Putamen (tissue), 1 donor: Measurements from ENCODE around the gene ERN1.

Experiments
- DNase-seq: peaks from one replicate; pipeline ENCODE4 v3.0.0-alpha.2; 2016; ENCODE audit warnings: low spot score

Gene ERN1

GRCh38 chr17:64059756-64060155, 70.2 kb downstream of the ERN1 start:
- no peak for DNase-seq

GRCh38 chr17:64058621-64059020, 71.3 kb downstream of the ERN1 start:
- no peak for DNase-seq

DNA sequence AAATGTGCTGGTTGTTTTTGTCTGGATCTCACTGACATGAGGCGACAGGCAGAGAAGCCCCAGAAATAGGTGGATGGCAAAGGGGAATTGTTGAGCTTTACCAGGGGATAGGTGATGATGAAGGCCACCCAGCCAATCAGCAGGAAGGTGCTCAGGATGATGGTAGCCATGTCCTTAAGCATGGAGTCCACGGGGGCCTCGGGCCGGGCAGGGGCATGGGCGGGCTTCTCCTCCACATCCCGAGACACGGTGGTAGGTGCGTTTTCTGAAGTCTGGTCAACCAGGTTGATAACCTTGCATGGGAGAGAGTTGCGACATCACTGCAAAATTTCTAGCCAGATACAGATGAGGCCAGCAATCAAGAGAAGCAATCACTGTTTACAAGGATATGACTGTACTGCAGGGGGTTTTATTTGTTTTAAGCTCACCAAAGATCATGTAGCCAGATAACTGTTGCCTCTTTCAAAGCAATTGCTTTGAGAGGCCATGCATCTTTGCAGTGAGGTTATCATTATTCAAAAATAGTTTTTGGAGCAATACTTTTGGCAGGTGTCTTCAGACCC, 72.2 kb downstream of the ERN1 start:
- no peak for DNase-seq

DNA sequence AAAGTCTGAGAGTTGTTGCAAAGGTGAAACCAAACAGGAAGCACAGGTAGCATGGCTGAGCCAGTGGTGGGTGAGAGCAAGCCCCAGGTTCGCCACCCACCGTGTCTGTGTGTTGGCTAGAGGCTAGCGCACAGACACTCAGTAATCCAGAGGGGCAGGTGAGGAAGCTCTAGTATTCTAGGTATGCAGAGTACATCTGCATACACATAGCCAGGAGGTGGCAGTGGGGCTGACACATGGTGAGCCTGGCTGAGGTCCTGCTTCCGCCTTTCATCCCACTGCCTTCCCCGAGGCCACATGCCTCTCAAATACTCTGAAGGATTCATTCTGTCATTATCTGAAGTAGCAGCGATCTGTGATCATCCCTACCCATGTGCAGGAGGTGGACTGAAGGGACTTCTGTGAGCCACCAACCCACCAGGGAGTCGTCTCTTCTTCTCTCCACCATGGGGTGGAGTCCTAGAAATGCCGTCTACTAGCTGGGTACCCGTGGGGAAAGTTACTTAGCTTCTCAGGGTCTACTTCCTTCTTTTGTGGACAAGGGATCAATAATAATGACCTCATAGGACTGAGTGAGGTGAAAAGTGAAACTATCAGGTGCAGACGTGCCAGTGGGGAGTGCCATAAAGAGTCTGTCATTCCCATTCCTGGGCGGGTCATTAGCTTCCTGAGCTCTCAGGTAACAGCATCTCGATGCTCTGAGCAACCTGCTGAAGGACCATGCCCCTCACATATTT, 73.5 kb downstream of the ERN1 start:
- DNase-seq, result no peak

GRCh38 chr17:64055183-64056142, 74.5 kb downstream of the ERN1 start:
- DNase-seq, result no peak

DNA sequence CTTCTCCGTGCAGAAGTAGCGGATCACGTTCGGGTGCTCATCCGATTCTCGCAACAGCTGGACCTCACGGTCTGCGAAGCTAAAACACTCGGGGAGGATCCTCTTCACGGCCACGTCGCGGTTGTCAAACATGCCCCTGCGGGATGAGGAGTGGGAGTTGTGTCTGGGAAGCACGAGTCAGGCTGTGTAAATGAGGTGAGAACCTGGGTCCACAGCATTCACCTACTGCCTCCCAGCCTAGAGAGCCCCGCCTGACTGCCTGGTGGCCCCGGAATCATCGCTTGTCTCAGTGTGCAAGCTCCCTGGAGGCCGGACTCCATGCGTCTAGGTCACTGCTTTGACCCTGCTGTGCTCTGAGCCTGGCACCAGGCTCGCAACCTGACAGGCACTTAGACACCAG, 75.6 kb downstream of the ERN1 start:
- DNase-seq, result no peak

DNA sequence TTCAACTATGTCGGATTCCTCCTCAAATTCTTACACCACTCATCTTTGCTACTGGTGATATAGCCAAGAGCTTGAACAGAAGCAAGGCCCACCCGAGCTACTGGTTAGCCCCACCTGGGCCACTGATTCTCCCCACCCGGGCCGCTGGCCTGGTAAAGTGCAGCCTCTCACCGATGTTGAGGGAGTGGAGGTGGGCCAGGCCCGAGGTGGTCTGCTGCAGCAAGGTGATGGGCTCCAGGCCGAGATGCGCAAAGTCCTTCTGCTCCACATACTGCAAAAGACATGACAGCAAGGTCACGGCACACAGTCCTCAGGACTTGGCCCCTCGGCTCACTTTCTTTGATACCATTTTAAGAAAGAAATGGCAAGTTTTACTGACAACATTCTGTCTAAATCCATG, 76.8 kb downstream of the ERN1 start:
- DNase-seq, result no peak

DNA sequence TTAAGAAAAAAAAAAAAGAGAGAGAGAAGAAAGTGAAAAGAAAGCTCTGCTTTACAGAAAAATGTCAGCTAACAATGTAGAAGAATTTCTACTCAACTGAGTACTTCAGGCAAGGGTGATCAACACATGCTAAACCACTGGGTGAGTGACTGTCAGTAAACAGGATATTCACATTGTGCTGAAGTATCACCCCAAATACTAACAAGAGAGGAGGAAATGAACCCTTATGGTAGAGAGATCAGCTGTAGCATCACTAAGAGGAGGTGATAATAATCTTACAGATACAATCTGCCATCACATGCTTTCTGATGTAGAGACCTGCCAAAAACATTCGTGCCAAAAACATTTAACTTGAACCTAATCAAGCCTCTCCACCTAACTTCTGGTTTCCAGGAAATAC, 78.8 kb downstream of the ERN1 start:
- DNase-seq, result no peak

GRCh38 chr17:64048805-64049204, 81.1 kb downstream of the ERN1 start:
- no peak for DNase-seq

- DNase-seq, result no peak
These were observed 84.8 kb downstream of the ERN1 start for GRCh38 chr17:64045176-64045575.

DNA sequence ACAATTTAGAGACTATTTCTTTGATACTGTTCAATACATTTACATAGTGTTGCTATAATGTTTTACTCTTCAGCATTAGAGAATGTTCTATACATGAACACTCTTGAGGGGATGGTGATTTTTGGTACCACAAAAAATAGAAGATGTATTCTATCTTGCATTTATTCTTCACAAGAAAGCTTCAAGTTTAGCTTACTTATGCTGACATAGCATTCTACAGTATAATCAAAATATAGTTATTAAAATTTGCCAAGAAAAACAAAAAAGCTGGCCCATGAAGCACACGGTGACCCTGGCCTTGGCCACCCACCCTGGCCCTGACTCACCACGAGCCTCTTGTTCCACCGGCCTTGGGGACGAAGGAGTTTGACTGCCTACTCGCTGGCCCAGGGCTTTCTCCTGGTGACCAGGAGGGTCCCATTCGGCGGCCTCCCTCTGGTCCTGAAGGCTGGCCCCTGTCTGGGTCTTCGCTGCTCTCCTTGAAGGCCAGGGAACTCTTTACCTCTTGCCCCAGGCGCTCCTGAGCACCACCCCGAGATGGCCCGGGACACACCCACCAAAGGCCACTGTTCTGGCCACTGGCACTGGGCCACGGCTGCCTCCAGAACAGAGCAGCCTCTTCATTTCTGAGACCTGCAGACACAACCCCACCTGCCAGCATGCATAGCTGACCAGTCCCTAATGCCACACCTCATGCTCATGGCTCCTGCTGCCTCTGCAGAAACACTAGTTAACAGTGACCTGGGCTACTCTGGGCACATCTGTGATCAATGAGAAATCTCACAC, 87.1 kb downstream of the ERN1 start:
- no peak for DNase-seq

DNA sequence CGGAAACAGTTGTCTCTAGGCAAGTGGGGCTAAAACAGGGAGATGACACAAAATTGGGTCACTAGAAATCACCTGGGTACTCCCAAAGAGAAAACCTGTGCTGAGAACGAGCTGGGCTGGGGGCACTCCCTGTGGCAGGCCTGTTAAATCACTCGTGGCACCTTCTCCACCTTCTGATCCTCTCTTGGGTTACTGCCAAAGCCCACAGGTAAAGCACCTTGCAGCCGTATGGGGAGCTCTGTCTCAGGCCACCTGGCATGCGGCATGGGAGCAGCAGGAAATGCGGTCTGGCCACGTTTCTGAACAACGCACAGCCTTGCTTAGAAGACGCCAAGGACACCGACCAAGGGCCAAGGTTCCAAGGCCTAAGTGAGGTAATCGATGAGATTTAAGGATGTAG, 88.0 kb downstream of the ERN1 start:
- no peak for DNase-seq

- DNase-seq, result no peak
These were observed 89.7 kb downstream of the ERN1 start for GRCh38 chr17:64040206-64040605.

- no peak for DNase-seq
These were observed 90.9 kb downstream of the ERN1 start for GRCh38 chr17:64039106-64039400.

GRCh38 chr17:64038331-64039105, 91.4 kb downstream of the ERN1 start:
- DNase-seq, result no peak

DNA sequence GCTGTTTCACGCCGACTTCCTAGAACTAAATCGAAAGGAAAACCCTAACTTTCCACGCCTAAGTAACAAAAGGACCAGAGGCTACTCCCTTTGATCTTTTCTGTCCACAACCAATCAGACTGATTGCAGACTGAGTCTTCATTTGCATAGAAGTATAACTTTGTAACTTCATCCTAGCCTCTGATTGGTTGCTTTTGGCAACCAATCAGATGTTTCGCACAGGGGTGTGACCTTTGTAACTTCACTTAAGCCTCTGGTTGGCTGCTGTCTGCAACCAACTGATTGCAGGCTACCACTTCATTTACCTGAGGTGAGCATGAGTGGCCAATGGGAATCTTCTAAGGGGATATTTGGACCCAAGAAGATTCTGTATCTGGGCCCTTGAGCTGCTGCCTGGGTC, 92.1 kb downstream of the ERN1 start:
- DNase-seq, result no peak

GRCh38 chr17:64037180-64037579, 92.8 kb downstream of the ERN1 start:
- DNase-seq, result no peak

GRCh38 chr17:64036198-64036922, 93.6 kb downstream of the ERN1 start:
- no peak for DNase-seq

GRCh38 chr17:64032081-64032480, 97.9 kb downstream of the ERN1 start:
- DNase-seq, result no peak

- DNase-seq, result peak; percentile 21
These were observed 101.0 kb downstream of the ERN1 start for GRCh38 chr17:64028874-64029464.
